Measurements from ENCODE around the gene NACC2. TPM values are rescaled to one million over a fixed set of nuclear protein-coding genes. Genes with fewer than 3 reads are reported as not detected.

NACC2 gene
- total and polyA plus RNA-seq, 2 of the 8 experiments (the other 6 are each of a cell fraction or from before 2014, with no cell fraction given) = 8.3 to 14.0 TPM

DNA sequence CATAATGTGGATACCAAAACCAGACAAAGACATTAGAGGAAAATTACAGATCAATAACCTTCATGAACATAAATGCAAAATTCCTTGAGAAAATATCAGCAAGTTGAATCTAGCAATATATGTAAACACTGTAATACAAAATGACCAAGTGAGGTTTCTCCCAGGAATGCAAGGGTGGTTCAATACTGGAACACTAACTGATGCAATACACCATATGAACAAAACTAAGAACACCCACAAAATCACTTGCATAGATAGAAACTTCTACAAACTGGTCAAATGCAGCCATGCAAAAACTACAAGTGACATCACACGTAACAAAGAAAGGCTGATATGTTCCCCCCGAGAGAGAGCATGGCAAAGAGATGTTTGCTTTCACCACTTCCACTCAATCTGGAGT is 55.6 kb downstream of the NACC2 start:
- CTCF ChIA-PET (ENCODE audit: partially characterized antibody) = interaction anchor here (0.8 kb wide), 1 partner anchor 95 kb away, joined by 3 read pairs; no protein-coding TSS in a partner anchor
- no peak for FAIRE-seq
- TF ChIP-seq BACH1 (IDR thresholded peaks at IDR 0.05; ENCODE audit: low read length) (no peak), EGR1 (IDR thresholded peaks at IDR 0.05; ENCODE audit: borderline replicate concordance, low read depth, low read length) (no peak), POU5F1 (IDR thresholded peaks at IDR 0.05; ENCODE audit: low read depth, low read length) (no peak), BRCA1 (IDR thresholded peaks at IDR 0.05; ENCODE audit: low read depth, low read length) (no peak), RBBP5 (IDR thresholded peaks at IDR 0.05; ENCODE audit: borderline replicate concordance, low read depth, low read length) (no peak), TEAD4 (IDR thresholded peaks at IDR 0.05; ENCODE audit: low read depth, low read length) (no peak), SRF (IDR thresholded peaks at IDR 0.05; ENCODE audit: low read depth, low read length) (no peak), CBX8 (IDR thresholded peaks at IDR 0.05; ENCODE audit: borderline replicate concordance, low read depth, low read length) (no peak), EP300 (IDR thresholded peaks at IDR 0.05; ENCODE audit: borderline replicate concordance in 1 of 2, low read depth in 2 of 2, low read length in 2 of 2) (no peak)
- TF ChIP-seq, protein P1, sequence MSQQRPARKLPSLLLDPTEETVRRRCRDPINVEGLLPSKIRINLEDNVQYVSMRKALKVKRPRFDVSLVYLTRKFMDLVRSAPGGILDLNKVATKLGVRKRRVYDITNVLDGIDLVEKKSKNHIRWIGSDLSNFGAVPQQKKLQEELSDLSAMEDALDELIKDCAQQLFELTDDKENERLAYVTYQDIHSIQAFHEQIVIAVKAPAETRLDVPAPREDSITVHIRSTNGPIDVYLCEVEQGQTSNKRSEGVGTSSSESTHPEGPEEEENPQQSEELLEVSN (IDR thresholded peaks at IDR 0.05) = no peak
- TF ChIP-seq, protein P2, sequence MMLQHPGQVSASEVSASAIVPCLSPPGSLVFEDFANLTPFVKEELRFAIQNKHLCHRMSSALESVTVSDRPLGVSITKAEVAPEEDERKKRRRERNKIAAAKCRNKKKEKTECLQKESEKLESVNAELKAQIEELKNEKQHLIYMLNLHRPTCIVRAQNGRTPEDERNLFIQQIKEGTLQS (IDR thresholded peaks at IDR 0.05; ENCODE audit: insufficient read depth, low read depth, low read length) = no peak
- TF ChIP-seq, protein P3, sequence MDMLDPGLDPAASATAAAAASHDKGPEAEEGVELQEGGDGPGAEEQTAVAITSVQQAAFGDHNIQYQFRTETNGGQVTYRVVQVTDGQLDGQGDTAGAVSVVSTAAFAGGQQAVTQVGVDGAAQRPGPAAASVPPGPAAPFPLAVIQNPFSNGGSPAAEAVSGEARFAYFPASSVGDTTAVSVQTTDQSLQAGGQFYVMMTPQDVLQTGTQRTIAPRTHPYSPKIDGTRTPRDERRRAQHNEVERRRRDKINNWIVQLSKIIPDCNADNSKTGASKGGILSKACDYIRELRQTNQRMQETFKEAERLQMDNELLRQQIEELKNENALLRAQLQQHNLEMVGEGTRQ (IDR thresholded peaks at IDR 0.05; ENCODE audit: low read length) = no peak

More for the DNA sequence above, 55.6 kb downstream of the NACC2 start:
- no peak overlapping the region for H4K91ac ChIP-seq (replicated peaks; ENCODE audit: insufficient read length, low read length)
- peaks cover 2% of the 10 kb centered on the region; the same call in 1 of the 2 replicates for H3K23me2 ChIP-seq (ENCODE audit: low read depth, low read length)
- H2AFZ ChIP-seq (ENCODE audit: low read length) = no peak overlapping the region
- peaks cover 0 to 5% of the 10 kb centered on the region in 2 experiments for H4K20me1 ChIP-seq (replicated peaks in 1 of 2; ENCODE audit: control insufficient read depth in 1 of 2, insufficient read depth in 2 of 2, low read length in 2 of 2)
- no peak overlapping the region for H4K8ac ChIP-seq (ENCODE audit: extremely low read depth, insufficient read depth, low read length)
- peaks cover 0 to 2% (median 0%) of the 10 kb centered on the region in 4 experiments; a peak in 2 of 8 replicates for H3K36me3 ChIP-seq (ENCODE audit: control insufficient read depth in 2 of 4, insufficient read depth in 4 of 4, low read length in 3 of 4)
- H3K4ac ChIP-seq (replicated peaks; ENCODE audit: insufficient read length, low read depth, low read length) = no peak overlapping the region
- H3K79me2 ChIP-seq (ENCODE audit: control insufficient read depth in 1 of 2, insufficient read depth in 2 of 2, low read length in 2 of 2) = peaks cover 0 to 4% of the 10 kb centered on the region in 2 experiments; a peak in 1 of 4 replicates
- no peak overlapping the region for H3K23ac ChIP-seq (ENCODE audit: insufficient read length)
- H2AK5ac ChIP-seq (ENCODE audit: low read depth, low read length) = no peak overlapping the region
- H3K14ac ChIP-seq (ENCODE audit: insufficient read length) = no peak overlapping the region
- no peak overlapping the region for H2BK120ac ChIP-seq (replicated peaks; ENCODE audit: low read depth, low read length)
- H2BK15ac ChIP-seq (ENCODE audit: low read length) = no peak overlapping the region
- H2BK12ac ChIP-seq (ENCODE audit: low read depth, low read length) = no peak overlapping the region
- no peak for DNase-seq (ENCODE audit: low read depth in 1 of 2, low spot score in 2 of 2)
- 92% methylated on average over 2 of the region's 2 CpGs; no CpG with 5 or more reads in 1 of the 2 experiments for WGBS, 2 experiments (ENCODE audit: extremely low coverage in 1 of 2, insufficient coverage in 1 of 2, insufficient read length in 1 of 2, insufficient replicate concordance in 2 of 2, low coverage in 1 of 2, low lambda C conversion rate in 2 of 2, missing lambda C conversion rate in 1 of 2)
- no peak overlapping the region for H3K4me2 ChIP-seq (ENCODE audit: insufficient read depth in 1 of 2, low read depth in 2 of 2, low read length in 2 of 2)
- H2BK20ac ChIP-seq (ENCODE audit: low read length) = no peak overlapping the region
- H3K56ac ChIP-seq (replicated peaks; ENCODE audit: insufficient read length, low read depth, low read length) = no peak overlapping the region
- no peaks in the 10 kb centered on the region for H3K27me3 ChIP-seq (replicated peaks in 1 of 4; ENCODE audit: control insufficient read depth in 3 of 4, extremely low read depth in 1 of 4, insufficient read depth in 3 of 4, low read length in 3 of 4)
- H3K4me3 ChIP-seq (ENCODE audit: extremely low read depth in 1 of 4, insufficient read depth in 2 of 4, low read depth in 3 of 4, low read length in 4 of 4) = no peak overlapping the region
- H4K5ac ChIP-seq (ENCODE audit: insufficient read length, low read depth, low read length) = no peak overlapping the region
- H2BK5ac ChIP-seq (ENCODE audit: low read depth, low read length) = no peak overlapping the region
- POLR2A ChIA-PET (ENCODE audit: partially characterized antibody) = no interaction called here
- no peaks in the 10 kb centered on the region for H3K9me3 ChIP-seq (ENCODE audit: insufficient read depth in 2 of 2, low read depth in 1 of 2, low read length in 1 of 2)
- no peak overlapping the region for H3K27ac ChIP-seq (ENCODE audit: low read depth, low read length)
- no peaks in the 10 kb centered on the region for H3K4me1 ChIP-seq (replicated peaks in 1 of 4; ENCODE audit: control insufficient read depth in 3 of 4, insufficient read depth in 4 of 4, low read length in 3 of 4)
- no peak overlapping the region for H3K9ac ChIP-seq (replicated peaks in 1 of 4; ENCODE audit: extremely low read depth in 1 of 4, low read depth in 3 of 4, low read length in 3 of 4)
- H3K79me1 ChIP-seq (ENCODE audit: low read depth, low read length) = peaks cover 4% of the 10 kb centered on the region; the same call in 1 of the 2 replicates
- no peak overlapping the region for H3K18ac ChIP-seq (ENCODE audit: extremely low read depth, low read length)
